ENCODE measurements around the gene ATG16L1.
"Not testable (repeated sequence)": the region's sequence is repeated elsewhere in the genome, so short reads cannot be mapped to it uniquely, and the experiment has no call there.

ATG16L1 gene

GRCh38 chr2:233300401-233300800, 48.9 kb downstream of the ATG16L1 start:
- no peak for DNase-seq

DNA sequence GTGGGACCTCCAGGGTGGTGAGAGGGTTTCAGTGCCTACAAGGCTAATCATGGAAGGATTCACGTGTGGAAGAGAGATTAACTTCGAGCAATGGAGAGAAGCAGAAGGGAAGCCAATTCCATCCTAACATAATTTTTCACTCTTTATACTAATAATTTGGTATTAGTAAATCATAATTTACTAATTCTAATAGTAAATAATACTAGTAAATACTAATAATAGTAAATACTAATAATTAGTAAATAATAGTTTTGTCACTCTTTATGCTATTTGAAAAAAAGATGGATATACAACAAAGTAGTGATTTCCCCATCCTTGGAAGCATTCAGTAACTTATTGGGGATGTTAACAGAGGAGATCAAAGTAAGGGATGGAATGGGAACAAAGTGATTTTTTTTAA, 49.8 kb downstream of the ATG16L1 start:
- DNase-seq = no peak

- DNase-seq = no peak
Measured at GRCh38 chr2:233301811-233302210, 50.3 kb downstream of the ATG16L1 start.

- no peak for DNase-seq
Measured at GRCh38 chr2:233303252-233303651, 51.8 kb downstream of the ATG16L1 start.

- DNase-seq = no peak
Measured at GRCh38 chr2:233307565-233307964, 56.1 kb downstream of the ATG16L1 start, which contains the start of gene SAG. Gene SAG (plus strand): TSS chr2:233307816. CDS start chr2:233309190, 1,374 bp downstream.

- no peak for DNase-seq
Measured at GRCh38 chr2:233311241-233311926, 59.9 kb downstream of the ATG16L1 start.

DNA sequence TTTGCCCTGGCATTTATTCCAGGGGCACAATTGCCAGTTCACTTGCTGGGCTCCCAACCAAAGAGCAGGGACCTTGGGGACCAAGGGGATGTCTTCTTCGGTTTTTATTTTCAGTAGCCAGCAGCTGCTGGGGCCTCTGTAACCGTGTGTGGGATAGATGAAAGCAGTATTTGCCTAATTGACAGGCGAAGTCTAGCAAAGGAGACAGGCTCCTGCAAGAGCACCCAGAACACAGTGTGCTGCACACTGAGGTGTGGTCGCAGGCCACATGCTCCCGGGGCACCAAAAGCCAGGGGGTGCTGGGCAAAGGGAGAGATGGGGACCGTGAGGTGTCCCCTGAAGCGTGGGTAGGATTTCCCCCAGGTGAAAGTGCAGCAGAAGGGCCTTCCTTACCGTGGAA, 61.4 kb downstream of the ATG16L1 start:
- no peak for DNase-seq

DNA sequence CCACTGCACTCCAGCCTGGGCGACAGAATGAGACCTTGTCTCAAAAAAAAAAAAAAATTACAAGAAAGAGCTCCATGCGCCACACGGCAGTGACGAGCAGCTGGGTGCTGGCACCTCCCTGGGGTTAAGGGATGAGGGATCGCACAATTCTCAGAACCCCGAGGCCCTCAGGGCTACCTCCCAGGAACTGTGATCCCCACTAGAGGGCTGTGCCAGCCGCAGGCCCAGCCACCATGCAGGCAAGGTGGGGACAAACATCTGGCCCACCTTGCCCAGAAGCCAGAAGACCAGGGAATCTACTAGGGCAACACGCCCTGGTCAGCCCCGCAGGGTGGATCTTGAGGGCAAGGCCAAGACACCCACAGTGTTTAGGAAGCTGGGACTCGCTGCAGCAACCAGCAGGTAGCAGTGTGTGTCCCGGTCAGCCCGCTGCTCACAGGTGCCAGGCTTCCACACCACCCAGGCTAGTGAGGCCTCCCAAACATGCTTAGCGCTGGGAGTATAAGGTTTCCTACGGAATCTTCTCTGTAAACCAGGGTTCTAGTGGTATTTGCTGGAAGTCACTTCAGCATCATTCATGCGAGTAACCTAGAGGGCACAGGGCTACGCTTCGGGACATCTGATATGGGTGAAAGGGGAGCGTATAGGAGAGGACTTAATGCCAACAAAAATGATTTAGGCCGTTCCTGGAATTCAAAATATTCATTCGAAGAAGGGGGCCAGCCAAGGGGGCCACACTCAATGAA, 62.9 kb downstream of the ATG16L1 start:
- DNase-seq = no peak

DNA sequence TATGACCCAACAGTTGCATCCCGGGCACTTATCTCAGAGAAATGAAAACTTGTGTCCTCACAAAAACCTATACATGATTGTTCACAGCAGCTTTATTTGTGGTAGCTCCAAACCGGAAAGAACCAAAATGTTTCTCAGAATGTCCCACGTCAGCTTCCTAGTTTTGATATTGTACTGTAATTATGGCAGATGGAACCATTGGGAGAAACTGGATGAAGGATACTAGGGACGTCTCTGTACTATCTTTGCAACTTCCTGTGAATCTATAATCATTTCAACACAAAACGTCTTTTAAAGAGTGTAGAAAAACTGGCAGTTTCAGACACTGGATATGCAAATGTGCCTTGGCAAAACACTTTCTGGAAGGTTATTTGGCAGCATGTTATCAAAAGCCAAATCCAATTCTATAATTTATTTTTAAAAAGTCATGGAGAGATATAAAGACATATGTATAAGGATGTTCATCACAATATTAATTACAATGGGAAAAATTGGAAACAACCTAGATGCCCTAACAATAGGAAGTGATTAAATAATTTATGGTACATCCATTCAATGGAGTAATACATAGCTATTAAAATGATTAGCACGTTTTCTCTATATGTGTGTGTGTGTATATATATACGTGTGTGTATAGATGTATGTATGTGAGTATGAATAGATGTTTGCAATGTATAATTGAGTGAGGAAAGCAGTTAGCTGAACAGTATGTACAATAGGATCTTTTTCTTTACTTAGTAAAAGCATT, 65.9 kb downstream of the ATG16L1 start:
- DNase-seq = no peak

DNA sequence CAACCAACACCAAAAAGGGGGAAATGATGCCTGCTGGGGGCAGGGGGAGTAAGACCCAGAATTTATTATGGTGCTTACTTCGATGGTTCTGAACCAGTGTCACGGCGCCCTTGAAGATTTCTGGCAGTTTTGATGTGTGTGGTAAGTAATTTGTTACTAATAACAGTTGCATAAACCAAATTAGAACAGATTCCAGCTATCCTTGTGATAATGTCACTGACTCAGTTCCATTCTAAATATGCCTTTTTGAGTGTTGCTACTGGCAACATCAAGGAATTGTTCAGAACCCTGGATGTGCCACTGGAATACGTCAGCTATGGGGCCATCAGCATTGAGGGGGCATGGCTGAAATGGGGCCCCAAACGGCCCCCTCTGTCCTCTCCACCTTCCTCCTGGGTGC, 67.8 kb downstream of the ATG16L1 start:
- DNase-seq = no peak

DNA sequence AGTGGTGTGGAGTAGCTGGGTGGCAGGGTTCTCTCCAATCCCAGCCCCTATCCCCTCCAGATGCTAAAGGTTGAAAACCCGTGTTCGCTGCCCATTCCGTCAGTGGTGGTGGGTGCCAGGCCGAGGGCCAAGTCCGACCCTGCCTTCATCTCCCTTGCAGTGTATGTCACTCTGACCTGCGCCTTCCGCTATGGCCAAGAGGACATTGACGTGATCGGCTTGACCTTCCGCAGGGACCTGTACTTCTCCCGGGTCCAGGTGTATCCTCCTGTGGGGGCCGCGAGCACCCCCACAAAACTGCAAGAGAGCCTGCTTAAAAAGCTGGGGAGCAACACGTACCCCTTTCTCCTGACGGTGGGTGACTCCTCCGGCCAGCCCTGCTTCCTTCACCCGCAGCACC, 69.0 kb downstream of the ATG16L1 start:
- no peak for DNase-seq

DNA sequence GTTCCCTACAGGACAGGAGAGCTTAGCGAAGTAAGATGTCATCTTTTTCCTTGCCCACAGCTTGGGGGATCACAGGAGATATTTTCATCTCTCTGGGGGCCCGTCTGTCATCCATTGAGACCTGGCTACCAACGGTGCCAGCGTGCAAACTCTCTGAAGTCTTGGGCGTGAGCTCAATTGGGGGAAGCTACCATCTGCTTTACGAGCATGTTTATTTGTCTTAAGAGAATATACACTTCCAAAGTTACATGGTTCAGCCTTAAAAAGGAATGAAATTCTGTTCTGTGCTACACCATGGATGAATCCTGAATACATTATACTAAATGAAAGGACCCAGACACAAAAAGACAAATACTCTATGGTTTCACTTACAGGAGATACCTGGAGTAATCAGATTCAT, 69.7 kb downstream of the ATG16L1 start:
- DNase-seq = no peak

- DNase-seq = no peak
Measured at GRCh38 chr2:233323851-233324250, 72.4 kb downstream of the ATG16L1 start.

- DNase-seq = no peak
Measured at GRCh38 chr2:233325256-233325655, 73.8 kb downstream of the ATG16L1 start.

- DNase-seq = no peak
Measured at GRCh38 chr2:233325814-233326213, 74.3 kb downstream of the ATG16L1 start.

DNA sequence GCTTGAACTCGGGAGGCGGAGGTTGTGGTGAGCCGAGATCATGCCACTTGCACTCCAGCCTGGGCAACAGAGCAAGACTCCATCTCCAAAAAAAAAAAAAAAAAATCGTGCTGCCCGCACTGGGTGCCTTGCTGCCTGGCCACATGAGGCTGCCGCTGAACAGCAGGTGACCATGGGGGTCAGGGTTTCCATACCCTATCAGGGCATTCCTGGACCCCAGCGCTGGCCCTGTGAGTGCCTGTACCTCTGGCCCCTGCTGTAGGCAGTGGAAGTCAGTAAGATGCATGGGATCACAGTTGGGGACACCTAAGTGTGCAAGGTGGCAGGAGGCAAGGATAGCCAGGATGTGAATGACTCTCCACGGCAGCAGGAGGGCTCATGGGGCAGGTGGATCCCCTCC, 75.0 kb downstream of the ATG16L1 start:
- DNase-seq = no peak

- no peak for DNase-seq
Measured at GRCh38 chr2:233328922-233329321, 77.4 kb downstream of the ATG16L1 start.

- DNase-seq = no peak
Measured at GRCh38 chr2:233329489-233330135, 78.1 kb downstream of the ATG16L1 start.

DNA sequence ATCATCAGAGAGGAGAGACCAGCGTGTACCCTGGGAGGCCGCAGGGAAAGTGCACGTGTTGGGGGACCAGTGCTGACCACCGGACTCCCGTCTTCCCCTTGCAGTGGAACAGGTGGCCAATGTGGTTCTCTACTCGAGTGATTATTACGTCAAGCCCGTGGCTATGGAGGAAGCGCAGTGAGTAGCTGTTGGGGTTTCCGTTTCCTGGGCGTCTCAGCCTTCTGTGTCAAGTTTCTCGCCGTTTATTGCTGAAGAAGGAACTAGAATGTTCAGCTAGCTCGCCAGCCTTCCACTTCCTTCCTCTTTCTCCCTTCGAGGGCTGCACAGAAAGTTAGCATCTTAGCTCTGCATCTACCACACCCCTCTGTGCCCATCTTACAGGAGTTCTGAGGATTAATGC, 80.1 kb downstream of the ATG16L1 start:
- DNase-seq = peak; percentile 34 to 43

DNA sequence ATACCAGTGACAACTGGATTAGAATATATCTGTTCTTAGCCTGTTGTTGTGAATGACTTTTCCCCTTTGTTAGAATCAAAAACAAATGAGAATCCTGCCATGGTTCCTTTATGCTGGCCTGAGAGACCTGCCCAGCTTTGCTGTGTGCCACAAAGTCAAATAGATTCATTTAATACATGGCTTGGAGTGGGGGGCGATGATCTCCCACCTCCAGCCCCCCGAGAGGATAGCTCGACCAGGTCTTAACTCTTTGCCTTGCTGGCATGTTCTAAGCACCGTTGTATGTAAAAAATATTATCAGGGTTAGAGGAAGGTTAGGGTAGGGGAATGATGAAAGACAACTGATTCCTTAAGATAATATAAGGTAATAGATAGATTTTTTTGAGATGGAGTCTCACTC, 80.7 kb downstream of the ATG16L1 start:
- no peak for DNase-seq

DNA sequence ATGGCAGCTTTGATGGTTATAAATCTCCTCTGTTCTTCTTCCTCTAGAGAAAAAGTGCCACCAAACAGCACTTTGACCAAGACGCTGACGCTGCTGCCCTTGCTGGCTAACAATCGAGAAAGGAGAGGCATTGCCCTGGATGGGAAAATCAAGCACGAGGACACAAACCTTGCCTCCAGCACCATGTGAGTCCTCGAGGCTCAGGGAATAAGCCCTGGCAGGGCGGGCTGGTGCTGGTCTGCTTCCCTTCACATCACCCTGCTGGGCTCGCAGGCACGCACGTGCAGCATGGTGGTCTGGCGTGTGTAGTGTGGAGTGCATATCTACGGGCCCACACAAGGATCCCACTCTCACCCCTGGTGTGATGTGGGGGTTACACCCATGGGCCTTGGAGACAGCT, 83.4 kb downstream of the ATG16L1 start:
- no peak for DNase-seq

DNA sequence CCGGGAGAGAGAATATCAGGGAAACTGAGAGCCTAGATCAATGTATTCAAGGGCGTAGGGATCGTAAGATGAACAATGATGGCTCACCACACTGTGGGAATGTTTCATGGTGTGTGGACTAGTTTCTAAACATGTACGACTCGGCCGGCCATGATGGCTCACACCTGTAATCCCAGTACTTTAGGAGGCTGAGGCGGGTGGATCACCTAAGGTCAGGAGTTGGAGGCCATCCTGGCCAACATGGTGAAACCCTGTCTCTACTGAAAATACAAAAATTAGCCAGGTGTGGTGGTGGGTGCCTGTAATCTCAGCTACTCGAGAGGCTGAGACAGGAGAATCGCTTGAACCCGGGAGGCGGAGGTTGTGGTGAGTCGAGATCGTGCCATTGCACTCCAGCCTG, 84.6 kb downstream of the ATG16L1 start:
- not testable (repeated sequence) for DNase-seq

GRCh38 chr2:233336541-233336940, 85.1 kb downstream of the ATG16L1 start:
- no peak for DNase-seq
